SW 1271 (cell line): ENCODE measurements around the gene RAP1GAP2.
"Not testable (repeated sequence)": the region's sequence is repeated elsewhere in the genome, so short reads cannot be mapped to it uniquely, and the experiment has no call there.

Experiments used
- DNase-seq, 2 experiments: peaks; one replicate each; lab custom pipeline; 2025; lab: John Stamatoyannopoulos, UW

RAP1GAP2 gene

GRCh38 chr17:2996810-2997670, 200.8 kb downstream of the RAP1GAP2 start:
- DNase-seq: no peak

- DNase-seq: not testable (repeated sequence)
These were observed 202.2 kb downstream of the RAP1GAP2 start for GRCh38 chr17:2998469-2998901.

- DNase-seq: no peak
These were observed 206.5 kb downstream of the RAP1GAP2 start for GRCh38 chr17:3002538-3003295.

DNA sequence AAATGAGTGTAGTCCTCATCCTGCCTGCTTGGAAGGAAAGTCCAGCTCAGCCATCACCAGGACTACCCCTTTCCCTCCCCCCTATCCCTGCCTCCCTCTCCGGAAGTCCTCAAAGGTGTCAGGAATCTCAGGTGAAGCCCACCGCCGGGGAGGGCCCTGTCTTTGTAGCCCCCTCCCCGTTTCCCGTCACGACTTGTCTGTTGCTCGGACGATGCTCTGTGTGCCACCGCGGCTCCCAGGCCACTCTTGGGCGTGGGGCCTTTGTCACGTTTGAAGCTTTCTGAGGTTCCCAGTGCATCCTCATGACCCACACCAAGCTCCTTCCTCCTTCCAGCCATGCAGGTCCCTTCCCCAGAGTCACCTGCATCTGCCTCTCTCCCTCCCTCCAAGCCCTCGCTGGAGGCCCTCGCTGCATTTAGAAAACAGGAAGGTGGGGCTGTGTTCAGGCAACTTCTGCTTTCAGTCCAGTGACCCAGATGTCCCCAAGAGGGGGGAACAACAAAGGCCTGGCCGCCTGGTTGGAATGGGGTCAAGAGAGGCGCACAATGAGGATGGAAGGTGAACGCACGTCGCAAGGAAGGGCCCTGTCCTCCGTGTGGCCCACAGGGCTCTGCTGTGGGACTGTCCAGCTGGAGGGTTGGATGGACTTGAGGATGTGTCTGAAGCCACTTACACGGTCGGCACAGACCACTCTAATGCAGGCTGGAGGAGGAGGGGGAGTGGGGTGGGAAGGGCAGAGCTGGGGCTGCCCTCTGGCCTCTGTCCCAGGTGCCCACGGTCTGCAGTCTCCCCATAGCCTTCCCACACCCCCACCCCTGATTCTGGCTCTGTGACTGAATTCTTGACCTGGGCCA, 207.3 kb downstream of the RAP1GAP2 start:
- DNase-seq: no peak

GRCh38 chr17:3004150-3004801, 208.0 kb downstream of the RAP1GAP2 start:
- DNase-seq: peak in 1 of 2 experiments; percentile 19

GRCh38 chr17:3004925-3005324, 208.7 kb downstream of the RAP1GAP2 start:
- DNase-seq: no peak

- no peak for DNase-seq
These were observed 209.5 kb downstream of the RAP1GAP2 start for GRCh38 chr17:3005696-3006095.

DNA sequence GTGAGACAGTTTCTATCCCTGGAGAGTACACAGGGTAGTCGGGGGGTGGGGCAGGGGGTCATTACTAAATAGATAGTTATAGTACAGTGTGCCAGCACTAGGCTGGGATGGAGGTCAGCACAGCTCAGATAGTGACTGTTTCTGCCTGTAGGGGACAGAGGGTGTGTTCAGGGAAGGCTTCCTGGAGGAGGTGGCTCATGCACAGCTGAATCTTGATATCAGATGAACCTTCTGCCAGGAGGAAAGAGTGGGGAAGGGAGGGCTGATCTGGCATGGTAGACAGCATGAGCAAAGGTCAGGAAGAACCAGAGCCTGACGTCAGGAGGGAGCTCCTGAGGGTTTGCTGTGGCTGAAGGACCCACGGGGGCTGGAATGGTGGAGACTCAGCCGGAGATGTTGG, 210.6 kb downstream of the RAP1GAP2 start:
- no peak for DNase-seq

- no peak for DNase-seq
These were observed 211.4 kb downstream of the RAP1GAP2 start for GRCh38 chr17:3007651-3008121.

- DNase-seq: no peak
These were observed 212.4 kb downstream of the RAP1GAP2 start for GRCh38 chr17:3008336-3009288.

DNA sequence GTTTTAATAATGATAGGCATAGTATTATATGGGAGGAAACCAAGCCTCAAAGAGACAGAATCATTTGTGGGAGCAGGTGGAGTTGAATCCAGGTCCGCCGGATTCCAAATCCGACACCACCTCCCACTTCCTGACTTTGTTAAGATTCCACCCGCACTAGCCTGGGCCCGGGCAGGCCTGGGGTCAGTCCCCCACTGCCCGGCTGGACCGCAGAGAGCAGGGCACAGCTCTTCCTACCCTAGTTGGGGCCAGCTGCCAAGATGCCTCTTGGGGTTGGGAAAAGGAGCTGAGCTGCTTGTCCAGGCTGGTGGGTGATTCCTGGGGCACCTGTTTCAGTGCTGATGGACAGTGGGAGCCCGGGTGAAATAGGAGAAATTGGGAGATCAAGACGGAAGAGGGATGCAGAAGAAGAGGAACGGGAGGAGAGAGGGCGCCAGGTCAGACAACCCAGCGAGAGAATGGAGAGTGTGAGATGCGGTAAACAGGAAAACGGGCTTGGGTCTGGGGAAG, 213.2 kb downstream of the RAP1GAP2 start:
- DNase-seq: no peak

GRCh38 chr17:3011891-3012290, 215.7 kb downstream of the RAP1GAP2 start:
- DNase-seq: no peak

- DNase-seq: peak in 1 of 2 experiments; percentile 61
These were observed 216.8 kb downstream of the RAP1GAP2 start for GRCh38 chr17:3012926-3013581.

DNA sequence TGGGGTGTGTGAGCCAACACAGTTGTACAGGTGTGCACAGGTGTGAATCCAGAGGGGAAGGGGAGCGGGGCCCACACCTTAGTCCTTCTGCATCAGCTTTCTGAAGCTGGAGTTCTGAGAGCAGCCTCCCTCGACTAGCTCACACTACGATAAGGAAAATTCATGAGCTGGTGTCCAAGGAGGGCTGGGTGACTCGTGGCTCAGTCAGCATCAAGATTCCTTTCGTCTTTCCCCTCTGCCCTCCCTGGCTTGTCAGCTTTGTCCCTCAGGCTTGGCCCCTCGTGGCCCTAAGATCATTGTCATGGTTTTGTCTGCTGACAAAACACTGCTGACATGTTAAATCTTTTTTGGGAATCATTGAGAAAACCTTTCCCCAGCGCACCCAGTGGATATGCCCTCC, 219.7 kb downstream of the RAP1GAP2 start:
- DNase-seq: peak in 1 of 2 experiments; percentile 19

DNA sequence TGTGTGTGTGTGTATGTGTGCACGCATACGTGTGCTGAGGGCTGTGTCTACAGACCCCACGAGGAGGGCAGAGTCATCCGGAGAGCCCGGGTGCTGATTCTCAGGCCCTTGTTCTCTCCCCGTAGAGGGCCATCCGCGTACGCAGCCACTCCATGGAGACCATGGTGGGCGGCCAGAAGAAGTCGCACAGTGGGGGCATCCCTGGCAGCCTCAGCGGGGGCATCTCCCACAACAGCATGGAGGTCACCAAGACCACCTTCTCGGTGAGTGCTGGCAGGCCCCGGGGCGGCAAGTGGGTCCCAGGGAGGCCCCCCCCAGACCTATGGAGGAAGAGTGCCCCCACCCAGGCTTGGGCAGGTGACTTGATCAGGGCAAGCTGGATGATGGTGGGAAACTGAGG, 221.7 kb downstream of the RAP1GAP2 start:
- DNase-seq: no peak

DNA sequence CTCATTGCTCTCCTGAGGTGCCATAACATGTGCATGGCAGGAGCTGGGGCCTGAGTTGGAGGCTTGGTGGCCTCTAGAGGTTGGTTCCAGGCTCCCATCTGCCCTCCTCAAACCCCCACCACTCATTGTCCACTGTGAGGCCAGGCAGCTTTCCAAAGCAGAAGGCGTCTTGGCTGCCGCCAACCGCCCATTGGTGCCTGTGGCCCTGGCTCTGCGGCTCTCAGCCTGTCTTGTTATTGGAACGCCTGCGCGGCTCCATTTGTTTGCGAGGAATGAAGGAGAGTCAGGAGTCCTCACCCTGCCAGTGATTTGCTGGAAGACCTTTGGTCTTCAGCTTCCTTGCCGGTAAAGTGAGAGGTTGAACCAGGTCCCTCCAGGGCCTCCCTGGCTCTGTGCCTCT, 223.5 kb downstream of the RAP1GAP2 start:
- no peak for DNase-seq

GRCh38 chr17:3020381-3020780, 224.1 kb downstream of the RAP1GAP2 start:
- no peak for DNase-seq

DNA sequence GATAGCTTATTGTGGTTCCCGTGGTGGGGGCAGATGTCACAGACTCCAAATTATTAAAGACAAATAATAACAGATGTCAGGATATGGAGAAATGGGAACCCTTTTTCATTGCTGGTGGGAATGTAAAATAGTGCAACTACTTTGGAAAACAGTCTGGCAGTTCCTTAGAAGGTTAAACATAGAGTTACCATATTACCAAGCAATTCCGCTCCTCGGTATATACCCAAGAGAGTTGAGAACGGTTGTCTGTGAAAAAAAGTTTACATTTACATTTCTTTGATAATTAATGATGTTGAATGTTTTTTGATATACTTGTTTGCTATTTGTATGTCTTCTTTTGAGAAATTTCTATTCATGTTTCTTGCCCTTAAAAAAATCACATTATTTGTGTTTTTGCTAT, 226.0 kb downstream of the RAP1GAP2 start:
- no peak for DNase-seq

- DNase-seq: no peak
These were observed 228.1 kb downstream of the RAP1GAP2 start for GRCh38 chr17:3024346-3024745.
